GOT3 (cell line): Measurements from ENCODE around the gene DHRS11.

ENCODE experiments used
- DNase-seq: peaks from one replicate; lab custom pipeline; 2025; ENCODE audit warnings: mixed read lengths; lab: John Stamatoyannopoulos, UW

Gene DHRS11

DNA sequence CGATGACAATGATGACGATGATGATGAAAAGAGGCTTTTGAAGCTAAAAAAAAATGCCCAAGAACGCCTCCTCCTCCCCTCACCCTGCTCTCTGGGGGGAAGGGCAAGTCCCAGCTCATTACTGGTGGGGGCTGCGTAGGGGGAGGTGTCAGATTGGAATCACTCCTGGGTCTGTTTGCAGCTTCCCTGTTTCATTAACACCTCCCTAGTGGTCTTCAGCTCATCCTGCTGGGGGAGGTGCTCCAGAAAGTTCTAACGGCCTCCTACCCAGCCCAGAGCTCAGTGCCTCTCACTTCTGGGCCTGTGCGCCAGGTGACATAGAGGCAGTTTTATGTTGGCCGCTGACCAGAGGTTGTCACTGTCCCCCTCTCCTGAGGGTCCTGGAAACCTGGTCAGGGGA is 22.4 kb downstream of the DHRS11 start:
- no peak for DNase-seq

DNA sequence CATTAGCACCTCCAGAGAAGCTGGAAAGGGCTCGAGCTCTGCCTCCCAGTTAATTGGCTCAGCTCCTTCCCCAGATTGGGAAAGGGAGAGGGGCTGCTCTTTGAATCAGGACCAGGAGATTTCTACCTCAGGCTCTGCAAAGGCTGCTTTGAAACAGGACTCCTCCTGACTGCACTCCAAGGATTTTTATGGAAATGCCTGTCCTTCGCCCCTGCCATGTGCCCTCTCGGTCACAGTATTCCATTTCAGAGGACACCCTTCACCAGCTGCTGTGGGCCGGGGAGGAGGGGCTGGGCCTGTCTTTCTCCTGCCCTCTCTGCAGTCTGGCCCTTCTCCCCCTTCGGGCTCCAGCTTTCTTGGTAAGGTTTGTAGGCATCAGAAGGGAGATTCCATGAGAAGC is 23.3 kb downstream of the DHRS11 start:
- no peak for DNase-seq

DNA sequence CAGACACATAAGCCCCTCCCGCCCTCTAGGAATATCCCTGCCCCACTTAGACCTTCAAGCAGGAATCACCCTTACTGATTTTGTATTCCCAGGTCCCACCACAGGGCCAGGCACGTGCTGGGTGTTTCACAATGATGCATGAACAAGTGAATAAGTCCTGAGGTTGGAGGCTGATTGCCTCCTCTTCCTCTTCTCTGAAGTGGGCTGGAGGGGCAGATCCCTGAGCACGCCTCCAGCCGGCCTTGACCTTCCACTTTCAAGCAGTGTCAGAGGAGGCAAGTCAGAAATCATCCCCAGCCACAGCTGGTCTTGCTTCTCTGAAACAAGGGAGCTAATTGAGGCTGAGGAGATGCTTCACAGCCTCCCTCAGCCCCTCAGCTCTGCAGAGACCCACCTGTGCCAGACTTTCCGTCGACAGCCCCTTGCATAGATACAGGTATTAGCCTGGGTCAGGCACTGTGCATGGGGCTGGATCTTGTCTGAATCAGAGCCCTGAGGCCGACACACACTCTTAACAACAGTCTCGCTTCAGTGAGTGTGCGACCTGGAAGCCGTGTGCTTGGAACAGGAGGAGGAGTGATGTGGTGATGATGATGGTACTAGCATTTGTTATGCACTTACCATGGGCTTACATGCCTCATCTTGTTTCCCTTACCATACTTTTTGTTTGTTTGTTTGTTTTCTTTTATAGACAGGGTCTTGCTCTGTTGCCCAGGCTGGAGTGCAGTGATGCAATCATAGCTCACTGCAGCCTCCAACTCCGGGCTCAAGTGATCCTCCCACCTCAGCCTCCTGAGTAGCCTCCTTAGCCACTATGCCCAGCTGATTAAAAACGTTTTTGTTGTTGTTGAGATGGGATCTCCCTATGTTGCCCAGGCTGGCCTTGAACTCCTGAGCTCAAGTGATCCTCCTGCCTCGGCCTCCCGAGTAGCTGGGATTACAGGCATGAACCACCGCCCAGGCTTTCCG is 24.7 kb downstream of the DHRS11 start:
- no peak for DNase-seq

DNA sequence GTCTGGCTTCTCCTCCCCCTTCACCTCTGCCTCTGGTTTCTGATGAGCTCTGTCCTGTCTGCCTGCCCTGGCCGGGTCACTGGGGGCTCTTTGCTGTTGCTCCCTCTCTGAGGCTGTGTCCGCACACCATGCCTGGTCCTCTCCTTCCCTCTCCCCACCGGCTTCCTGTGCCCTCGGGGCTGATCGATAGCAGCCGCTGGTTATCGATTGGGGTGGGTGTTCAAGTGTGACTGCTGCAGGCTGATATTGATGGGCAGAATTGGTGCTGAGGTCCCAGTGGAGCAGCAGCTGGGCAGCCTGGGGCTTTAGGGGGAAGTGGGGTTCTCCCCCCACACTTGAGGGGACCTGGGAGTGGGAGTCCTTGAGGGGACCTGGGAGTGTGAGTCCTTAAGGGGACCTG is 26.1 kb downstream of the DHRS11 start:
- DNase-seq, result no peak

DNA sequence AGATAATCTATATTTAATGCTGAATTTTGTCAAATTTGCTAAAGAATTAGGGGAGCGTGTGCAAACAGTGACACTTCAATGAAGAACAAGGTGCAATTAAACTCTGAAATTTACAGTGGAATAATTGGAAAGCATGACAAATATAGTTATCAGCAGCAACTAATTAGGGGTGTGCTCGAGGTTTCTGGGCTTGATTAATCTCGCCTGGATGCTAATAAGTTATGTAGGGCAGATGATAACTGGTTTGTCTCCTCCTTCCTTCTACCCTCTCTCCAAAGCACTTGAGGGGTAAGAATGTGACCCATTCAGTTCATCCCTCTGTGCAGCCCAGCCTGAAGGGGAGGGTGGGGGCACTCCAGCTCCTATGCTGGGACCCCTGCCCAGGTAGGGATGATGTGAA is 31.6 kb downstream of the DHRS11 start:
- no peak for DNase-seq

DNA sequence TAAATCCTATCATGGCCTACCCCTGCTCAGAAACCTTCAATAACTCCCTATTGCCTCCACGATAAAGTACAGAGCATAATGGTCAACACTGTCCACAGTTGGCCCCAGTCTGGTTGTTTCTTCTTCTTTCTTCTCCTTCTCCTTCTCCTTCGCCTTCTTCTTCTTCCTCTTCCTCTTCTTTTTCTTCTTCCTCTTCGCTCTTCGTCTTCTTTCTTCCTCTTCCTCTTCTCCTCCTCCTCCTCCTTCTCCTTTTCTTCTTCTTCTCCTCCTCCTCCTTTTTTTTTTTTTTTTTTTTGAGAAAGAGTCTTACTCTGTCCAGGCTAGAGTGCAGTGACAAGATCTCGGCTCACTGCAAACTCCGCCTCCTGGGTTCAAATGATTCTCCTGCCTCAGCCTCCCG is 33.5 kb downstream of the DHRS11 start:
- DNase-seq, result no peak

DNA sequence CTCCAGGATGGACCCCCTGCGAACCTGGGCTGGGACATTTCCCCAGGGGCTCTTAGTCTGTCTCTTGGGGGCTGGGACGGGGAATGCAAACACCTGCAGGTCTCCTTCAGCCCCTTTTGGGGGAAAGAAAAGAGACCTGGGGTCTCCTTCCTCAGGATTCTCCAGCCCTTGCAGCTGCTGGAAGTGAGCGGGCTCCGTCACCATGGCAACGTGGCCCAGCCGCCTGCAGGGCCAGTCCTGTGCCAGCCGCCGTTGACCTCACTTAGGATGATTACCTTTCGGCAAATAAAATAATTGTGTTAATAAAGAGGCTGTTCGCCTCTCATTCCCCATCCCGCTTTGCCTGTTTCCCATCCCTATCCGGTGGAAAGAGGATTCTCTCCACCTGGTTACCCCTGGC is 35.4 kb downstream of the DHRS11 start:
- DNase-seq, result no peak

DNA sequence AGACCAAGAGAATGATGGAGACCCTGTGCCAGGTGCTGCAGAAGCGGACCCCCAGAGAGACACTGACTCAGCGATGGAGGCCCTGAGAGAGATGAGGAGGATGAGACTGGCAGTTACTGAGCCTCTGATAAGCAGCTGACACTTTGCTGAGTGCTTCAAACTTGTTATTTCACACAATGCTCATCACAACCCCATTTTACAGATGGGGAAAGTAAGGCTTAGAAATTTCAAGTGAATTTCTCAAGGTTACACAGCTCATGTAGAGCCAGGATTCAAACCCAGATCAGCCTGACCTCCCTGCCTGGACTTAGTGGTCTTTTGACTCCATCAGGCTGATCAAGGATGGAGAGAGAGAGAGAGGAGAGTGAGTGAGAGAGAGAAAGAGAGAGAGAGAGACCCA is 36.9 kb downstream of the DHRS11 start:
- no peak for DNase-seq

DNA sequence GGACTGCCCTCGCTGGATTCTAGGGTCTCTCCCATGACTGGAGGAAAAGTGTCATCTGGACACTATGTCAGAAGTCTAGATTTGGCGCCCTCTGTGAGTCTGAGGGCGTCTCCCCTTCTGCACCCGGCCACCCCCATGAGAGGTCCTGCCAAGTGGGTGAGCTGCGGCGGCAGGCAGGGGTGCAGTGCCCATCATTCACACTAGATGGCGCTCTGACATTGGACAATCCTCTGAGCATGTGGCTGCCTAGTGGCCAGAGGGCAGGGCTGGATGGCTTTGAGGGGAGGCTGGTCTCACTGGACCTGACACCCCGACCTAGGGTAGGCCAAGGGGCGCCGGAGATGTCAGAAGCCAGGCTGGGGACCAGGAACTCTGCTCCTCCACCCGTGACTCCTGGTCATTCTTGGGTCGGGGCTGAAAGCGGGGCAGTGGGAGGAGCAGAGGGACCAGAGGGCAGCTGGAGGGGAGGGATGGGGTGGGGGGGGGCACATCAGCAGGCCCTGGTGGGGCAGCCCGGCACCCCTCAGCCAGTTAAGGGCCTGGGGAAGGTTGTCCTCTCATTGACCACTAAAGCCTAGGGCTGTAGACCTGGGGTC is 37.7 kb downstream of the DHRS11 start:
- DNase-seq, result peak; percentile 26

DNA sequence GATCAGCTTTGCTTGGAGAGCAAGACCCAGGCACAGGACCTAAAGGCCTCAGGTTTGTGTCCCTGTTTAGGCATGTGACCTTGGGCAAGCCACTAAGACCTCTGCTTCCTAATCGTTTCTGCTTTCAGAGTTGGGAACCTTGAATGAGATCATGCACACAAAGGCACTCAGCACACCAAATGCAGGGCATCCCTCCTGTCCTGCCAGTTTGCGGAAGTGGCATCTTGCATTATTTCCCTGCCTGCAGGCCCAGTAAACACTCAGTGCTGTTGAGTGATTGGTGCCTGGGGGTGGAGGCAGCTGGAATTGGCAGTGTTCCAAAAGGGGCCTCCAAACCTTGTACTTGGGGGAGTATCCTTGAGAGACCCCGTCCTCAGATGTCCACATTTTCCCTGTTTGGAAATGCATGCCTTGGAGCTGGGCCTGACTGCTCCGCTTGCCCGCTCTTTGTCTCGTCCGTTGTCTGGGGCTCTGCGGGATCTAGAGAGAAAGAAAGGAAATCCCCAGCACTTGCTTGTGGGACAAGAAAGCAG is 38.4 kb downstream of the DHRS11 start:
- no peak for DNase-seq

DNA sequence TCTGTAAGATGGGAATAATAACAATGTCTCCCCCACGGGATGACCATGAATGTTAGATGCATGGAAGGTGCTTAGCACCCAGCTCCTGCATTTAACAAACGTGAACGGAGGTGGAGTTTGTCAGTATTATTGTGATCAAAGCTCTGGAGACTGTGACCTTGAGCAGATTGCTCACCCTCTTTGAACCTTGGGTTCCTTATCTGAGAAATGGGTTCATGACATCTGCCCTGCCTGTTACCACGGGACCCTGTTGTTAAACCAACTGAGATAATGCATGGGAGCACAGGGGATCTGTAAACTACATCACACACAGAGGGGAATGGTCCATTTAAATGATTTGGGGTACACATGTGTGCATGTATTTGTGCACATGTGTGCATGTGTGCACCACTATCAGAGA is 39.3 kb downstream of the DHRS11 start:
- DNase-seq, result no peak

DNA sequence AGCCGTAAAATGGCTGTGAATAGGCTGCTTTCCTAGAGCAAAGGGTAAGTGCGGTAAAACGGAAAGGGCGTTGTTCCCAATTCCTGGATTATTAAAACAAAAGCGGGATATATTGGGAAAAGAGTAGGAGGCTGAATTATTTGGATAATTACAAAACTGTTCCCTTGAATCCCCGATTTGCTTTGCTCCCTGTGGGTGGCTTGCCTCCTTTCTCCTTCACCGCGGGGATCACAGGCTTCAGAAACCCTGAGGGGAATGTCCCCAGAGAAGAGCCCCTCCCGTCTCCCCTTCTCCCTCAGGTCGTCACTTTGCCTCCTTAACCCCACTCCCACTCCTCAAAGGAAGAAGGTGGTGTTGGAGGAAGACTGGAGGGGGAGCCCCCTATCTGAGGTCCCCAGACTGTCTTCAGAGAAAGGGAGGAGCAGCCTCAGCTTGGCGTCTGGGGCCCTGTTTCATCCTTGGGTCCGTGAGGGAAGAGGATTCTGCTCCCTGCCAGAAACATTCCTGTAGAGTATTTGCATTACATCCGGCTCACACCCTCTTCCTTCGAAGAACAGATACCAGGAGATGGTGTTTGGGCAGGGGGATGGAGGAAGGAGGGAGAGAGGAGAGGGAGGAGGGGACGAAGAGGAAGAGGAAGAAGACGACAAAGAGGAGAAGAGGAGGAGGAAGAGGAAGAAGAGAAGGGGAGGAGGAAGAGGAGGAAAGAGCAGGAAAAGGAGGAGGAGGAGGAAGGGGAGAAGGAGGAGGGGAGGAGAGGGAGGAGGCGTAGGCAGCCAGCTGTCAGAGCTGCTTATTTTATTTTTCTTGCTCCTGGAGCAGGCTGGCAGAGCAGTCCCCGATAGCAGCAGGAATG is 41.5 kb downstream of the DHRS11 start:
- no peak for DNase-seq

DNA sequence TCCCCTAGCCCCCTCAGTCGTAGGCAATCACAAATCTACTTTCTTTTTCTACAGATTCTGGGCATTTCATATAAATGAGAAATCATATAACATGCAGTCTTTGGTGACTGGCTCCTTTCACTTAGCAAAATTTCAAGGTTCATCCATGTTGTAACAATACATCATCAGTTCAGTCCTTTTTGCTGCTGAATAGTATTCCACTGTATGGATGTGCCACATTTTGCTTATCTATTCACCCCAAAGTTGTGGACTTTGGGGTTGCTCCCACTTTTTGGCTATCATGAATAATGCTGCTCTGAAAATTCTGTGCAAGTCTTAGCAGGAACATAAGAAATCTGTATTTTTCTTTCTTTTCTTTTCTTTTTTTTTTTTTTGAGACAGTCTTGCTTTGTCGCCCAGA is 48.7 kb downstream of the DHRS11 start:
- no peak for DNase-seq

DNA sequence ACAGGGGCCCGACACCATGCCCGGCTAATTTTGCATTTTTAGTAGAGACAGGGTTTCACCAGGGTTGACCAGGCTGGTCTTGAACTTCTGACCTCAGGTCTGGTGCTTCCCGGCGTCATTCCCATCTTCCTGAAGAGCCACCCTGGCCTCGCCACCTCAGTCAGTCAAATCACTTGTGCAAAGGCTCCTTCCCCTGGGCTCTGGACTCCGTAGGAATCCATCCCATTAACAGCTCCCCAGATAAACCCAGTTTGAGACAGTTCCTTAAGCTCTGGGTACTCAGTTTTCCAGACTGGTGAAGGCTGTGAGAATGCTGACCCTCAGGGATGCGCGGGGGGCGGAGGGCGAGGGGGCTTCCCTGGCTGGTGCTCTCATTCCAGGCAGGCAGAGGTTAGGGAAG is 49.2 kb downstream of the DHRS11 start:
- no peak for DNase-seq

DNA sequence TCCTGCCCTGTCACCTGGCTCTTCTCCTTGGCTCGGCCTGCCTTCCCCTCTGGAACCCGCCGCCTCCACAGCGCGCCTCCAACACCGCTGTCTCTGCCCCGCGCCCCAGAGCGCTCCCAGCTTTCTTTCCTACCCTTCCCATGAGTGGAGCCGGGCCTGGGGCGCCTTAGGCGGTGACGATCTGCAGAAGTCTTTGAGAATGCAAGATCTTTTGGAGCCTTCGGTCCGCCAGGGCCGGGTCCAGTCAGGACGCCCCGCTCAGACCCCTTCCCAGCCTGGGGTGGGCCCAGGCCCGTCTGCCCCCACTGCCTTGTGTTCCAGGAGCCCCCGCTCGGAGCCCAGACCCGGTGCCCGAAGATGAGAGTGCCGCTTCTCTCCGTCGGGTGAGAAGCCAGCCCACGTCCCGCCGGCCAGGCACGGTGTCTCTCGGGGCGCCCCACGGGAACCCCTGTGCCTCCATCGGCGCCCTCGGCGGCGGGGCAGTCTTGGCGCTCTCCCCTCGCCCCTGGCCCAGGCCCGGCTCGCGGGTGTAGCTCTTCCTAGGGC is 49.7 kb downstream of the DHRS11 start:
- no peak for DNase-seq

DNA sequence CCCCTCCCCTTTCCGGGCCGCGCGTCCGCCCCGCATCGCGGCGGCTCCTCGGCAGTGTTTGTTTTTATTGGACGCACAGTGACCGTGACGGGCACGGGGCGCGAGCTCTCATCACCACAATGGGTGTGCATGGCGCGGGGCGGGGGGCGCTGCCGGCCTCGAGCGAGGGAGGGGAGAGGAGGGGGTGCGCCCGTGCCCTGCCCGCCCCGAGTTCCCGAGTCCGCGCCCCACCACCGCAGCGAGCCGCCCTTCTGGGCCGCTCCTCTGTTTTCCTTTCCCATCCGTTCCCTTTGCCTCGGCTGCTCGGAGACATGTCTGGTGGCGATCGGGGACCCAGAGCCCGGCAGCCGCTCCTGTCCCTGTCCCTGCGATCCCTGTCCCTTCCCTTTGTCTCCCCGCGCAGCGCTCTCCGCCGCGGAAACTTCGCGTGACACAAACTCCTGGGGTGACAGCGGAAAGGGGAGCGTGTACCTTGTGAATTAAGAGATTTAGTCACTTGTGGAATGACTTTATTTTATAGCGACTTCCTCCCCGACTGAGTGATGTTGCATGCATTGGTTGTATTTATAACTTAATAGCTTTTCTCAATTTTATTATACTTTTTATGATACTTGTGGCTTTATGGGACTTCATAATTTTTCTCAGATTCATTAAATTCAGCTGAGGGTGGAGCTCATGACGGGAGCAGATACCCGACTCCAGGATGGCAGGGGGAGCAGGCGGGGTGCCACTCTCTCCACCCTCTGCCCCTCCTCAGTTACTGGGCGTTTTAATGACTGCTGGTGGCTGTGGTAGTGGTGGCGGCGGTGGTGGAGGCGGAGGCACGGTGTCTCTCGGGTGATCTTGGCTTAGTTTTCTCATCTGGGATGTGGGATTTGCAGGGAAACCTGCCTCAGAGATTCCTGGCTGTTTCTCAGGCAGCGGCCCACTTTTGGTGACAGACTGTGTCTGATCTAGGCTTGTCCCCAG is 50.5 kb downstream of the DHRS11 start:
- no peak for DNase-seq

DNA sequence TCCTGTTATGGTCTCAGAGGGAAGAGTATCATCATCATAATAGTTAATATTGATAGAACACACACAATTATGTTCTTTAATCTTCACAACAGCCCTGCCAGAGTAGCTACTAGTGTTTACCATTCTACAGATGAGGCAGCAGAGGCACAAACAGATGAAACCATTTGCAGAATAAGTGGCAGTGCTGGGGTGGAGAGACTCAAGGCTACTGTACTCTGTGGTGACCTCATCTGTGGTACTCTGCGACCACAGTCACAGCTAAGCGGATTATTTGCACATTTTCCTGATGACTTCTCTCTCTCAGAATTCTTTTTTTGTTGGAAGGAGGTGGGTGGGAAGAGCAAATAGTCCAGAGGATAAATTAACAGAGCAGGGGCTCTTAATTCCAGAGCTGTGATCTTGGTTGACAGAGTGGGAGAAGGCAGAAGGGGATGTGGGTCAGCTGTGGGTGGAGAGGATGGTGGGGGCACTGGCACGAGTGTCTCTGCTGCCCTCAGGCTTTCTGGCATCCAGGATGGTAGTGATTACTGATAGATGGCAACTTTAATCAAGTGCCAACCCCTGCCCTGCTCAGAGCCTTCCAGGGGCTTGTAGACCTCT is 51.5 kb downstream of the DHRS11 start:
- no peak for DNase-seq

DNA sequence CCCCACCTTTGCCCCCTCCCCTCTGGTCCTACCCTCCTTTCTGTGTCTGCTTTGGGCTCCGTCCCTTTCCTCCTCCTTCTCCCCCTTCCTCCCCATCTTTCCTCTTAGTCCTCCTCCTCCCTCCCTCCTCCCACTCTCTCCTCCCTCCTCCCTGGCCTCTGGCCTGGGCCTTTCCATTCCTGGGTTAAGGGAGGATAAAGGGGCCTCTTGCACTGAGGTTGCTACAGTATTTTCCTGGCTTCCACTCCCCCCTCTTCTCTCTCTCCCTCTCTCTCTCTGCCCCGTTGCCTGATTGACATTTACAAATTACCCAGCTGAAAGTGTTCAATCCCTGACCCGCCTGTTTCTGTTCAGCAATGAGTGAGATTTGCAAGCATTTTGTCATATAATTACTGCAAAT is 53.7 kb downstream of the DHRS11 start:
- DNase-seq, result no peak

DNA sequence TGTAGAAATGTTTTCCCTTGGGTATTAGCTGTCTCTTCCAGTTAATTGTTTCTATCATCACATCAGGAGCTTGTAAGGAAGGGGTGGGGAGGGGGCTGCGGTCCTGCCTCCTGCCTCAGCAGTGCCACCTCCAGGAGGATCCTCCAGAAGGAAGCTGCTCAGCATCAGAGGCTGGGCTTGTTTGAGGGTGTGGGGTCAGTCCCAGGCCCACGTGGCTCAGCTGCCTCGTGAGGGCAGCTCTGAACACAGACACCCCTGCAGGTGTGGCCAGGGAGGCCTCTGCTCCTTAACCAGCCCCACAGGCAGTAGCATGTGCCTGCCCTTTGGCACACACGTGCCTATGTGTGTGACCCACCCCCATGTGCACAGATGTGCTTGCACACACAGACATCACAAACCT is 56.0 kb downstream of the DHRS11 start:
- DNase-seq, result no peak

DNA sequence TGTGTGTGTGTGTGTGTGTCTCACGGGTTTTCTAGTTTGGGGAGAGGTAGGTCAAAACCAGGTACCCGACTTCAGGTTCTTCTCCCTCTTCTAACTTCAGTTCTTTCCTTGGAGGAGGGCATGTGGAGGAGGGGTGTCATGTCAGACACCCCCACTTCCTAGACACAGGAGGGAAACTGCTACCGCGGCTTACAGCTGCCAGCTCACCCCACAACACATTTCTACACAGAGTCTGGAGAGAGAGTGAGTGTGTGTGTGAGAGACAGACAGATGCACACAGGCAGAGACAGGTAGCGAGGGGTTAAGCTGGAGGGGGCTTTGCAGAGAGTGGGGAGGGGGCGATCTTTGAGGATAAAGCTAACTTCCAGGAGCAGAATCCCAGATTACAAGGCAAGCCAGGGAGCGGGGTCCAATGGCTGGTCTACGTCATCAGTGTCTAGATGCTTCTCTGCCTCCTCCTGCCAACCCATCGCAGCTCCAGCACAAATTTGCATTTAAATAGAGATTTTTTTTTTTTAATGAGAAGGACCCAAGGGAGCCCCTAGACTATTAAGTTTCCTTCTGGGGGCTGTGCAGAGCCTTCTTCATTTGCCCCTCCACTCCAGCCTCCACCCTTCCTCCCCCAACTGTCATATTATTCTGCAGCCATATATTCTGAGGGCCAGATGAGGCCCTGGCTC is 58.6 kb downstream of the DHRS11 start:
- DNase-seq, result no peak
